Left ventricle myocardium inferior (tissue), 1 donor: ENCODE measurements around the gene STRBP. TPM values are rescaled to one million over a fixed set of nuclear protein-coding genes. Genes with fewer than 3 reads are reported as not detected.
A peak's percentile ranks its signal among the peaks of the same experiment; 100 is the strongest.

Experiments
- DNase-seq: peaks from one replicate; pipeline ENCODE4 v3.0.0-alpha.2; 2020
- H3K27ac ChIP-seq: fragments of 200-600 bp; replicated peaks from 2 replicates; pipeline ENCODE4 v1.8.0; 2021
- H3K27me3 ChIP-seq: fragments of 200-600 bp; 2 replicates; pipeline ENCODE4 v1.8.0; 2021; ENCODE audit warnings: low read depth
- H3K36me3 ChIP-seq: fragments of 200-600 bp; 2 replicates; pipeline ENCODE4 v1.8.0; 2021
- H3K4me1 ChIP-seq: fragments of 200-600 bp; 2 replicates; pipeline ENCODE4 v1.8.0; 2021
- H3K4me3 ChIP-seq: fragments of 200-600 bp; 2 replicates; pipeline ENCODE4 v1.8.0; 2021; ENCODE audit warnings: mild to moderate bottlenecking, moderate library complexity
- H3K9me3 ChIP-seq: fragments of 200-600 bp; replicated peaks from 2 replicates; pipeline ENCODE4 v1.8.0; 2021
- CTCF ChIP-seq: fragments of 200-600 bp; IDR thresholded peaks from 2 replicates; pipeline ENCODE4 v1.8.0; 2021; ENCODE audit warnings: antibody characterized with exemption, mild to moderate bottlenecking, borderline replicate concordance
- intact Hi-C: fragments of 100-400 bp; cut with micrococcal nuclease; formaldehyde crosslinking; loops from one replicate; pipeline ENCODE4 v1.11.0; 2022
- total RNA-seq: library from RNA; stranded (reverse); fragmentation: NEBNext Ultra II Directional; extraction: Animal tissue kit (Norgen Biotek cat#: 25700); gene quantifications from one replicate; pipeline ENCODE4 v1.2.1, GENCODE V29; 2021
- donor health status: DM: no; HTN: yes; CAD: no; lungs with severe emphysema.

STRBP gene
- total RNA-seq, 1 donor from 2014 or later, result 26.4 TPM

DNA sequence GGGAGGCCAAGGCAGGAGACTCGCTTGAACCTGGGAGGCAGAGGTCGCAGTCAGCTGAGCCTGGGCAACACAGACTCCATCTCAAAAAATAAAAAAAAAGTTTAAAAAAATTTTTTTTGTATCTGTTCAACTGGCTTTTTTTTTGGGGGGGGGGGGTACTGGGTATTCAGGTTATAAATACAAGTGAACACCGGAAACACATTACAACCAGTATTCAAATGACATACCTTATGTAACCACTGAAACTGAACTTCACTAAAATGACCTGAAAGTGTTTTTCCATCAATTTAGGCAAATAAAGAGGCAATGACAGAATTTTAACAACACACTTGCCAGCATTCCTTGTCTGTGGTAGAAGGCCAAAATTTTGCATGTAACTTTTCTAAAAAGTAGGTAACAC lies 33.5 kb downstream of the STRBP start:
- Histone ChIP-seq H3K4me1 (peaks cover 12% of the 10 kb centered on the region), H3K9me3 (no peaks in the 10 kb centered on the region), H3K27me3 (no peaks in the 10 kb centered on the region), H3K27ac (no peak overlapping the region), H3K4me3 (no peak overlapping the region), H3K36me3 (no peaks in the 10 kb centered on the region)
- intact Hi-C loops, result no loop called here
- no peak for TF ChIP-seq CTCF
- no peak for DNase-seq

- Histone ChIP-seq H3K4me1 (peaks cover 13% of the 10 kb centered on the region), H3K27ac (no peak overlapping the region), H3K9me3 (no peaks in the 10 kb centered on the region), H3K36me3 (no peaks in the 10 kb centered on the region), H3K4me3 (no peak overlapping the region), H3K27me3 (no peaks in the 10 kb centered on the region)
- intact Hi-C loops, result no loop called here
- DNase-seq, result no peak
- TF ChIP-seq CTCF, result no peak
Observed at GRCh38 chr9:123232332-123232731, 36.1 kb downstream of the STRBP start.

GRCh38 chr9:123231421-123231820 lies 37.0 kb downstream of the STRBP start:
- intact Hi-C loops, result no loop called here
- no peaks in the 10 kb centered on the region for H3K27me3 ChIP-seq
- no peaks in the 10 kb centered on the region for H3K9me3 ChIP-seq
- no peak for TF ChIP-seq CTCF
- H3K27ac ChIP-seq, result no peak overlapping the region
- no peak for DNase-seq
- H3K4me1 ChIP-seq, result peaks cover 13% of the 10 kb centered on the region
- H3K4me3 ChIP-seq, result no peak overlapping the region
- H3K36me3 ChIP-seq, result no peaks in the 10 kb centered on the region

DNA sequence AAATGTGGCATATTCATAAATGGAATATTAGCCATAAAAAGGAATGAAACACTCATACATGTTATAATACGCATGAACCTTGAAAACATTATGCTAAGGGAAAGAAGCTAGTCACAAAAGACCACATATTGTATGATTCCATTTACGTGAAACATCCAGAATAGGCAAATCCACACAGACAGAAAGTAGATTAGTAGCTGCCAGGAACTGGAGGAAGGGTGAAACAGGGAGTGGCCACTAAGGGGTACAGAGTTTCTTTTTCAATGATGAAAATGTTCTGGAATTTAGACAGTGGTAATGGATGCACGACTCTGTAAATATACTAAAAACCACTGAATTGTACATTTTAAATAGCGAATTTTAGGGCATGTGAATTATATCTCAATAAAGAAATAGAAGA lies 39.4 kb downstream of the STRBP start:
- H3K4me3 ChIP-seq, result no peak overlapping the region
- no peak for DNase-seq
- peaks cover 13% of the 10 kb centered on the region for H3K4me1 ChIP-seq

DNA sequence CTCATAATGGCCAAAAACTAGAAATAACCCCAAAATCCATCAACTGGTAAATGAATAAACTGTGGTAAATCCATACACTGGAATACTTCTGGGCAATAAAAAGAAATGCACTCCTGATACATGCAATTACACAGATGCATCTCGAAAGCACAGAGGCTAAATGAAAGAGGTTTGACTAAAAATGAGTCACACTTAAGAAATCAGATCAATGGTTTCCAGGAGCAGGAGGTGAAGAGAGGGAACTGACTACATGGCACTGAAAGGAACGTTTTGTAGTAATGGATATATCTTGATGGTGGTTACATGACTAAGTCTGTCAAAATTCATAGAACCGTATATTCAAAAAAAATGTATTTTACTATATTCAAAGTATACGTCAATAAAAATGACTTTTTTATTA lies 42.4 kb downstream of the STRBP start:
- H3K4me3 ChIP-seq, result no peak overlapping the region
- H3K27me3 ChIP-seq, result no peaks in the 10 kb centered on the region
- peaks cover 13% of the 10 kb centered on the region for H3K4me1 ChIP-seq
- H3K9me3 ChIP-seq, result no peaks in the 10 kb centered on the region
- no peak for TF ChIP-seq CTCF
- intact Hi-C loops, result no loop called here
- H3K27ac ChIP-seq, result no peak overlapping the region
- no peak for DNase-seq
- H3K36me3 ChIP-seq, result no peaks in the 10 kb centered on the region

More for the DNA sequence above, 39.4 kb downstream of the STRBP start:
- TF ChIP-seq CTCF, result no peak
- Histone ChIP-seq H3K9me3 (no peaks in the 10 kb centered on the region), H3K27me3 (no peaks in the 10 kb centered on the region), H3K36me3 (no peaks in the 10 kb centered on the region), H3K27ac (no peak overlapping the region)
- intact Hi-C loops, result no loop called here

- Histone ChIP-seq H3K27ac (no peak overlapping the region), H3K36me3 (no peaks in the 10 kb centered on the region), H3K4me1 (peaks cover 13% of the 10 kb centered on the region), H3K9me3 (no peaks in the 10 kb centered on the region), H3K27me3 (no peaks in the 10 kb centered on the region), H3K4me3 (no peak overlapping the region)
- intact Hi-C loops, result no loop called here
- DNase-seq, result no peak
- peak; percentile 56 for TF ChIP-seq CTCF
Observed at GRCh38 chr9:123225374-123225813, 43.0 kb downstream of the STRBP start.
